Coronary artery (tissue), 2 donors: Measurements from ENCODE around the gene PIP5K1A.
"Not testable (repeated sequence)": the region's sequence is repeated elsewhere in the genome, so short reads cannot be mapped to it uniquely, and the experiment has no call there.

Experiments
- DNase-seq: peaks from one replicate; pipeline ENCODE4 v3.0.0-alpha.2; 2017; ENCODE audit warnings: low spot score
- H3K27ac ChIP-seq, 2 donors: fragments of 200-600 bp; sonication (generic); one replicate each; pipeline ENCODE4 v1.5.1; 2016 to 2019
- H3K4me3 ChIP-seq: fragments of 200-600 bp; sonication (generic); 2 replicates; pipeline ENCODE4 v1.5.1; 2016; ENCODE audit warnings: mild to moderate bottlenecking, moderate library complexity
- TF ChIP-seq, protein P1 (sequence below): fragments of 200-600 bp; sonication (generic); IDR thresholded peaks from one replicate; pipeline ENCODE4 v1.5.1; 2019; ENCODE audit warnings: antibody characterized with exemption

Gene PIP5K1A

GRCh38 chr1:151192047-151192446 lies 6.3 kb upstream of the PIP5K1A start:
- TF ChIP-seq, protein P1, sequence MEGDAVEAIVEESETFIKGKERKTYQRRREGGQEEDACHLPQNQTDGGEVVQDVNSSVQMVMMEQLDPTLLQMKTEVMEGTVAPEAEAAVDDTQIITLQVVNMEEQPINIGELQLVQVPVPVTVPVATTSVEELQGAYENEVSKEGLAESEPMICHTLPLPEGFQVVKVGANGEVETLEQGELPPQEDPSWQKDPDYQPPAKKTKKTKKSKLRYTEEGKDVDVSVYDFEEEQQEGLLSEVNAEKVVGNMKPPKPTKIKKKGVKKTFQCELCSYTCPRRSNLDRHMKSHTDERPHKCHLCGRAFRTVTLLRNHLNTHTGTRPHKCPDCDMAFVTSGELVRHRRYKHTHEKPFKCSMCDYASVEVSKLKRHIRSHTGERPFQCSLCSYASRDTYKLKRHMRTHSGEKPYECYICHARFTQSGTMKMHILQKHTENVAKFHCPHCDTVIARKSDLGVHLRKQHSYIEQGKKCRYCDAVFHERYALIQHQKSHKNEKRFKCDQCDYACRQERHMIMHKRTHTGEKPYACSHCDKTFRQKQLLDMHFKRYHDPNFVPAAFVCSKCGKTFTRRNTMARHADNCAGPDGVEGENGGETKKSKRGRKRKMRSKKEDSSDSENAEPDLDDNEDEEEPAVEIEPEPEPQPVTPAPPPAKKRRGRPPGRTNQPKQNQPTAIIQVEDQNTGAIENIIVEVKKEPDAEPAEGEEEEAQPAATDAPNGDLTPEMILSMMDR, result no peak
- no peak overlapping the region for H3K4me3 ChIP-seq
- DNase-seq, result no peak
- H3K27ac ChIP-seq, result no peak overlapping the region

GRCh38 chr1:151193304-151193703 lies 5.0 kb upstream of the PIP5K1A start:
- Histone ChIP-seq H3K27ac (no peak overlapping the region), H3K4me3 (no peak overlapping the region)
- no peak for DNase-seq
- TF ChIP-seq, protein P1, result no peak

- H3K27ac ChIP-seq, result no peak overlapping the region
- H3K4me3 ChIP-seq, result no peak overlapping the region
- DNase-seq, result no peak
- TF ChIP-seq, protein P1, result no peak
Measured at GRCh38 chr1:151193856-151194255, 4.5 kb upstream of the PIP5K1A start.

DNA sequence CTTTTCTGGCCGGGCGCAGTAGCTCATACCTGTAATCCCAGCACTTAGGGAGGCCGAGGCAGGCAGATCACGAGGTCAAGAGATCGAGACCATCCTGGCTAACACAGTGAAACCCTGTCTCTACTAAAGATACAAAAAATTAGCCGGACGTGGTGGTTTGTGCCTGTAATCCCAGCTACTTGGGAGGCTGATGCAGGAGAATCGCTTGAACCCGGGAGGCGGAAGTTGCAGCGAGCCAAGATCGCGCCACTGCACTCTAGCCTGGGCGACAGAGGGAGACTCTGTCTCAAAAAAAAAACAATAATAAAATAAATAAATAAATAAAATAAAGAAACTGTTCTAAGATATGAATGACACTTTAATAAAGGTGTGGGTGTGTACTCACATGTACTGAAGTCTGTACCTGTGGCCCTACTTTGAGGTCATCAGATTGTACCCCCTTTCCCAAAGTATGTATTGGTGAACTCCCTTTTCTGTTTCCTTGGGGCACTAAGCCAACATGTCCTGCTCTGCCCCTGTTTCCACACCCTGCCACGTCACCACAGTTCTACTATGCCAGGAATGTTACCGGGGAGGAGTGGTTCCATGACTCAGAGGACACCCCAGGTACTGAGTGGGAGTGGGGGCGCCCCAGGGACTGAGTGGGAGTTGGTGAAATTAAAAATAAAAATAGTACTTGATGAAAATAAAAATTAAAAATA lies 3.3 kb upstream of the PIP5K1A start:
- not testable (repeated sequence) for H3K27ac ChIP-seq, DNase-seq

GRCh38 chr1:151196292-151196800 lies 2.0 kb upstream of the PIP5K1A start:
- Histone ChIP-seq H3K4me3 (no peak overlapping the region), H3K27ac (peak overlapping the region in 1 of 2 donors; percentile 40)
- TF ChIP-seq, protein P1, result no peak
- DNase-seq, result no peak

More for the DNA sequence above, 3.3 kb upstream of the PIP5K1A start:
- not testable (repeated sequence) for H3K4me3 ChIP-seq

DNA sequence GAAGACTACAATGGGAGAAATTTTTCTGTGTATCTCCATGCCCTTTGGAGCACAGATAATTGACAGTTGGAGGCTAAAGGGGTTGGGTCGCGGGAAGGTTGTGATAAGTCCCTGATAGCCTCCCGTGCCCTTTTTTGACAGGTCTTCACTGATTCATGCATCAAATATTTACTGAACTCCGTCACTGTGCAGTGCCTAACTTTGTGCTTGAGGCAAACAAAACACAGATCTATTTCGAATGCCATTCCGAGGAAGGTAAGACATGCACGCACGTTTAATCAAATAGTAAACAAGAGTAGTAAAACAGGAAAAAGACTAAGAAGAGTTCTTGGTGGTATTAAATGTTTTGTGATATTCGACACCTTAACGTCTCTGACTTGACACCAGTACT lies 494 bp upstream of the PIP5K1A start:
- DNase-seq, result no peak
- Histone ChIP-seq H3K4me3 (peak overlapping the region; percentile 93), H3K27ac (peak overlapping the region; percentile 93 to 95)
- TF ChIP-seq, protein P1, result no peak

DNA sequence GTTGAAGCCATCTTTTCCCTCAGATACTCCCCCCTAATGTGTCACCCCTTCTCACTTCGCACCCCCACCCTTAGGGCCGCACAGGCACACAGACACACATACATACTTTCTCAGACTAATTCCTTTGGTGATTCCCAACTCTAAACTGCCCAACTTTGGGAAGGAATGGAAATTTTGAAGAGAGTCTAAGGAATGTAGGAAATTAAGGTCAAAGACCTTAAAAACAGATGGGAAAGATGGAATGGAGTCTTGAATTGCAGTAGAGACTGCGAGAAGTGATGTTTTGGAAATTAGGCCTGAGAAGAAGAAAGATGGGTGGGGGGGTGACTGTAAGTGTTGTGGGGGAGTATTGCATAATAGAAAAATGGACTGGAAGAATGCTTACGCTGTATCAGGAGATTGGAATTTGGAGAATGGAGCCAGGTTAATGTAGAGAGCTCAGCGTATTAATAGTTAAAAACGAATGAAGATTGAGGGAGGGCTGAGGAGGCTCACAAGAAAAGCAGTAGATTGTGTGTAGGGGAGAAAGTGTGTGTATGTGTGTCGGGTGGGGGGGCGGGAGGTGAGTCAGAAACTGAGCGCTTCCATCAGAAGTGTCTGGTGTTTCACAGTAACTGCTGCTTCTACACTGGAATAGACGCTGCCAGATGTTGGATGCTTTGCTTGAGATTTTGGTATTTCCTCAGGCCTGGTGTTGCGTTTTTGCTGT lies 1.7 kb downstream of the PIP5K1A start:
- Histone ChIP-seq H3K4me3 (peak overlapping the region; percentile 93), H3K27ac (peak overlapping the region; percentile 93 to 95)
- TF ChIP-seq, protein P1, result no peak
- DNase-seq, result no peak

DNA sequence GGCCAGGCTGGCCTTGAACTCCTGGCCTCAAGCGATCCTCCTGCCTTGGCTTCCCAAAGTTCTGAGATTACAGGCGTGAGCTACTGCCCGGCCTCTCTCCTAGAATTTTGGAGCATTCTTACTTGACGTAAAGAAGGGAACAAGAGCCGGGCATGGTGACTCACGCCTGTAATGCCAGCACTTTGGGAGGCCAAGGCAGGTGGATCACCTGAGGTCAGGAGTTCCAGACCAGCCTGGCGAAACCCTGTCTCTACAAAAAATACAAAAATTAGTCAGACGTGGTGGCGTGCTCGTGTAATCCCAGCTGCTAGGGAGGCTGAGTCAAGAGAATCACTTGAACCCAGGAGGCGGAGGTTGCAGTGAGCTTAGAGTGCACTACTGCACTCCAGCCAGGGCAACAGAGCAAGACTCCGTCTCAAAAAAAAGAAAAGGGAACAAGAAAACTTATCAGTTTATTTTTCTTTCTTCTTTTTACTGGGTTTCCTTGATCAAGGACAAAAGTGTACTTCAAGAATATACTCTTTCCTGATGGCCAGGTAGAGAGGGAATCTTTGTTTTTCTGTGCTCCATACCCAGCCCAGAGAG lies 7.1 kb downstream of the PIP5K1A start:
- not testable (repeated sequence) for H3K4me3 ChIP-seq, H3K27ac ChIP-seq, DNase-seq
